Measurements from ENCODE around the gene IFT25. TPM values are rescaled to one million over a fixed set of nuclear protein-coding genes. Genes with fewer than 3 reads are reported as not detected.

The IFT25 gene
- total and polyA plus RNA-seq, 2 of the 13 experiments (the other 11 are each of a cell fraction or from before 2014, with no cell fraction given): 19.7 to 48.0 TPM

DNA sequence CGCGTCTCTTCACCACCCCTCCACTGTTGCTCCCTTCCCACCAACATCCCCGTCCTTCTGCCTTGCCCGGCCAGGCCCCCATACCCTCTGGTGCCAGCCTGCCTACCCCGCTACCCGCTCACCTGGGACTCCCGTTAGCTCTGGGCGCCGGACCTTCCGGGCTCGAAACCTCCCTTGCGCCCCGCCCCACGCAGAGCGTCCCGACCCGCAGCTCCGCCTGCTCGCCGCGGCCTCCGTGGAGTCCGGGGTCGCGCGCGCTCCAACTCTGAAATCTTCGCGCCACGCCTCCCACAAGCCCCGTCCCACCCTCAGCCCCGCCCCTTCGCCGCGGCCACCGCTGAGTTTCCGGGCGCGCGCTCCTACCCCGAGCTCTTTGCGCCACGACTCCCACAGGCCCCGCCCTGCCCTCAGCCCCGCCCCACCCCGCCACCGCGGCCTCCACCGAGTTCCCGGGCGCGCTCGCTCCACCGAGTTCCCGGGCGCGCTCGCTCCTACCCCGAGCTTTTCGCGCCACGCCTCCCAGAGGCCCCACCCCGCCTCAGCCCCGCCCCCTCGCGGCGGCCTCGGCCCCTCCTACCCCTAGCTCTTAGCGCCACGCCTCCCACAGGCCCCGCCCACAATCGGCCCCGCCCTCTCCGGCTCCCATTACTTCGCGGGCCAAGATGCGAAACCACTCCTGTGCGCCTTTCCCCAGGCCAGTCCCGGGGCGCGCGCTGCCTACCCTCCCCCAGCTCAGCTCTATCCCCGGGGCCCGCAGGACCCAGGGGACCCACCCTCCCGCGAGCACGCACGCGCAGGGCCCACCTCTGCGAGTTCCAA, at the start of gene IFT25 (continued):
- TF ChIP-seq, protein P1, sequence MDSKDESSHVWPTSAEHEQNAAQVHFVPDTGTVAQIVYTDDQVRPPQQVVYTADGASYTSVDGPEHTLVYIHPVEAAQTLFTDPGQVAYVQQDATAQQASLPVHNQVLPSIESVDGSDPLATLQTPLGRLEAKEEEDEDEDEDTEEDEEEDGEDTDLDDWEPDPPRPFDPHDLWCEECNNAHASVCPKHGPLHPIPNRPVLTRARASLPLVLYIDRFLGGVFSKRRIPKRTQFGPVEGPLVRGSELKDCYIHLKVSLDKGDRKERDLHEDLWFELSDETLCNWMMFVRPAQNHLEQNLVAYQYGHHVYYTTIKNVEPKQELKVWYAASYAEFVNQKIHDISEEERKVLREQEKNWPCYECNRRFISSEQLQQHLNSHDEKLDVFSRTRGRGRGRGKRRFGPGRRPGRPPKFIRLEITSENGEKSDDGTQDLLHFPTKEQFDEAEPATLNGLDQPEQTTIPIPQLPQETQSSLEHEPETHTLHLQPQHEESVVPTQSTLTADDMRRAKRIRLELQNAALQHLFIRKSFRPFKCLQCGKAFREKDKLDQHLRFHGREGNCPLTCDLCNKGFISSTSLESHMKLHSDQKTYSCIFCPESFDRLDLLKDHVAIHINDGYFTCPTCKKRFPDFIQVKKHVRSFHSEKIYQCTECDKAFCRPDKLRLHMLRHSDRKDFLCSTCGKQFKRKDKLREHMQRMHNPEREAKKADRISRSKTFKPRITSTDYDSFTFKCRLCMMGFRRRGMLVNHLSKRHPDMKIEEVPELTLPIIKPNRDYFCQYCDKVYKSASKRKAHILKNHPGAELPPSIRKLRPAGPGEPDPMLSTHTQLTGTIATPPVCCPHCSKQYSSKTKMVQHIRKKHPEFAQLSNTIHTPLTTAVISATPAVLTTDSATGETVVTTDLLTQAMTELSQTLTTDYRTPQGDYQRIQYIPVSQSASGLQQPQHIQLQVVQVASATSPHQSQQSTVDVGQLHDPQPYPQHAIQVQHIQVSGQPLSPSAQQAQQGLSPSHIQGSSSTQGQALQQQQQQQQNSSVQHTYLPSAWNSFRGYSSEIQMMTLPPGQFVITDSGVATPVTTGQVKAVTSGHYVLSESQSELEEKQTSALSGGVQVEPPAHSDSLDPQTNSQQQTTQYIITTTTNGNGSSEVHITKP (CRISPR knock-in tag; IDR thresholded peaks at IDR 0.05; ENCODE audit: low read depth): no peak; the same call in 1 of the 2 replicates
- TF ChIP-seq TOPORS (CRISPR knock-in tag; IDR thresholded peaks at IDR 0.05) (no peak), ZNF10 (CRISPR knock-in tag; IDR thresholded peaks at IDR 0.05; ENCODE audit: borderline replicate concordance, low read depth) (no peak), ZNF660 (CRISPR knock-in tag; IDR thresholded peaks at IDR 0.05; ENCODE audit: borderline replicate concordance, low read depth) (no peak), FOXM1 (CRISPR knock-in tag; IDR thresholded peaks at IDR 0.05) (no peak), ZFP36L2 (CRISPR knock-in tag; IDR thresholded peaks at IDR 0.05) (no peak), ERF (CRISPR knock-in tag; IDR thresholded peaks at IDR 0.05) (no peak), ZNF772 (CRISPR knock-in tag; IDR thresholded peaks at IDR 0.05) (no peak; the same call in none of the 2 replicates), ZNF562 (CRISPR knock-in tag; IDR thresholded peaks at IDR 0.05; ENCODE audit: borderline replicate concordance) (no peak), MZF1 (CRISPR knock-in tag; IDR thresholded peaks at IDR 0.05; ENCODE audit: borderline replicate concordance) (no peak), FOXK2 (IDR thresholded peaks at IDR 0.05) (no peak), ZNF776 (CRISPR knock-in tag; IDR thresholded peaks at IDR 0.05) (peak; percentile 67), SIX1 (CRISPR knock-in tag; IDR thresholded peaks at IDR 0.05; ENCODE audit: borderline replicate concordance) (no peak), NR2F6 (IDR thresholded peaks at IDR 0.05) (no peak), NR2F6 (CRISPR knock-in tag; IDR thresholded peaks at IDR 0.05) (peak; percentile 51; the same call in 1 of the 2 replicates), RBM39 (IDR thresholded peaks at IDR 0.05; ENCODE audit: low read depth, low read length, poor library complexity, severe bottlenecking) (peak; percentile 43), MAFK (conservative IDR thresholded peaks at IDR 0.05 in 1 of 2, IDR thresholded peaks at IDR 0.05 in 1 of 2; ENCODE audit: low read length in 2 of 2) (no peak), SPEN (CRISPR knock-in tag; IDR thresholded peaks at IDR 0.05; ENCODE audit: low read depth) (no peak), SYNCRIP (IDR thresholded peaks at IDR 0.05; ENCODE audit: insufficient read depth, low read depth, low read length) (no peak), CHCHD3 (CRISPR knock-in tag; IDR thresholded peaks at IDR 0.05) (peak; percentile 57; the same call in 1 of the 2 replicates), GABPB1 (CRISPR knock-in tag; IDR thresholded peaks at IDR 0.05) (peak; percentile 77), ZBTB38 (CRISPR knock-in tag; IDR thresholded peaks at IDR 0.05) (no peak; the same call in 1 of the 2 replicates), ZNF331 (CRISPR knock-in tag; IDR thresholded peaks at IDR 0.05) (0 out of 2 replicates have a peak, but pooled peaks have one; percentile 43), ZKSCAN5 (CRISPR knock-in tag; IDR thresholded peaks at IDR 0.05) (no peak)
- TF ChIP-seq, protein P2, sequence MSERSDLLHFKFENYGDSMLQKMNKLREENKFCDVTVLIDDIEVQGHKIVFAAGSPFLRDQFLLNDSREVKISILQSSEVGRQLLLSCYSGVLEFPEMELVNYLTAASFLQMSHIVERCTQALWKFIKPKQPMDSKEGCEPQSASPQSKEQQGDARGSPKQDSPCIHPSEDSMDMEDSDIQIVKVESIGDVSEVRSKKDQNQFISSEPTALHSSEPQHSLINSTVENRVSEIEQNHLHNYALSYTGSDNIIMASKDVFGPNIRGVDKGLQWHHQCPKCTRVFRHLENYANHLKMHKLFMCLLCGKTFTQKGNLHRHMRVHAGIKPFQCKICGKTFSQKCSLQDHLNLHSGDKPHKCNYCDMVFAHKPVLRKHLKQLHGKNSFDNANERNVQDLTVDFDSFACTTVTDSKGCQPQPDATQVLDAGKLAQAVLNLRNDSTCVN (CRISPR knock-in tag; IDR thresholded peaks at IDR 0.05; ENCODE audit: borderline replicate concordance): no peak
- TF ChIP-seq, protein P3, sequence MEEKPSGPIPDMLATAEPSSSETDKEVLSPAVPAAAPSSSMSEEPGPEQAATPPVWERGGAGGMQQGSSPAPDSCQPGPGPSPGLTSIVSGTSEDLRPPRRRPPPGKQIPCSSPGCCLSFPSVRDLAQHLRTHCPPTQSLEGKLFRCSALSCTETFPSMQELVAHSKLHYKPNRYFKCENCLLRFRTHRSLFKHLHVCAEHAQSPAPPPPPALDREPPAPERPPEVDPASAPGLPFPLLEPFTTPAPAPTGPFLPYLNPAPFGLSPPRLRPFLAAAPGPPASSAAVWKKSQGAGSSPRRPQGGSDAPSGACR (CRISPR knock-in tag; IDR thresholded peaks at IDR 0.05): no peak

Measured in HepG2 (cell line).